ENCODE data around the gene TBC1D14.

Gene TBC1D14

GRCh38 chr4:7005571-7005970, 95.9 kb downstream of the TBC1D14 start:
- no peak for DNase-seq

- no peak for DNase-seq
Observed at GRCh38 chr4:7006411-7006810, 96.8 kb downstream of the TBC1D14 start.

GRCh38 chr4:7007142-7007907, 97.7 kb downstream of the TBC1D14 start:
- DNase-seq = no peak

GRCh38 chr4:7007944-7008343, 98.3 kb downstream of the TBC1D14 start:
- DNase-seq = no peak

GRCh38 chr4:7009564-7009963, 99.9 kb downstream of the TBC1D14 start:
- DNase-seq = no peak

- no peak for DNase-seq
Observed at GRCh38 chr4:7013175-7013574, 103.5 kb downstream of the TBC1D14 start.

GRCh38 chr4:7014815-7015214, 105.2 kb downstream of the TBC1D14 start:
- DNase-seq = no peak

- no peak for DNase-seq
Observed at GRCh38 chr4:7015383-7016035, 105.9 kb downstream of the TBC1D14 start.

GRCh38 chr4:7016086-7016485, 106.5 kb downstream of the TBC1D14 start:
- DNase-seq = no peak

GRCh38 chr4:7016512-7016911, 106.9 kb downstream of the TBC1D14 start:
- DNase-seq = no peak

GRCh38 chr4:7017446-7018048, 107.9 kb downstream of the TBC1D14 start:
- no peak for DNase-seq

- no peak for DNase-seq
Observed at GRCh38 chr4:7018281-7018680, 108.7 kb downstream of the TBC1D14 start.

GRCh38 chr4:7019367-7019766, 109.7 kb downstream of the TBC1D14 start:
- DNase-seq = no peak

GRCh38 chr4:7020290-7020689, 110.7 kb downstream of the TBC1D14 start:
- DNase-seq = no peak

GRCh38 chr4:7020856-7021255, 111.2 kb downstream of the TBC1D14 start:
- DNase-seq = no peak

- DNase-seq = no peak
Observed at GRCh38 chr4:7021355-7021754, 111.7 kb downstream of the TBC1D14 start.

GRCh38 chr4:7021930-7022664, 112.5 kb downstream of the TBC1D14 start:
- DNase-seq = no peak

GRCh38 chr4:7023486-7023885, 113.9 kb downstream of the TBC1D14 start:
- no peak for DNase-seq

GRCh38 chr4:7023901-7024300, 114.3 kb downstream of the TBC1D14 start:
- DNase-seq = no peak

- no peak for DNase-seq
Observed at GRCh38 chr4:7024336-7024890, 114.8 kb downstream of the TBC1D14 start.

- no peak for DNase-seq
Observed at GRCh38 chr4:7025040-7025602, 115.5 kb downstream of the TBC1D14 start.

GRCh38 chr4:7026107-7026506, 116.5 kb downstream of the TBC1D14 start:
- no peak for DNase-seq

GRCh38 chr4:7027284-7027683, 117.7 kb downstream of the TBC1D14 start:
- no peak for DNase-seq

Data from DMS79 treated with DMSO at 0.1 percent for 48 hours (cell line).